CMK (cell line): ENCODE measurements around the gene TMPRSS6.

Source experiments
- DNase-seq: peaks from one replicate; pipeline ENCODE4 v3.0.0-alpha.2; 2010; ENCODE audit warnings: low read depth

TMPRSS6 gene

DNA sequence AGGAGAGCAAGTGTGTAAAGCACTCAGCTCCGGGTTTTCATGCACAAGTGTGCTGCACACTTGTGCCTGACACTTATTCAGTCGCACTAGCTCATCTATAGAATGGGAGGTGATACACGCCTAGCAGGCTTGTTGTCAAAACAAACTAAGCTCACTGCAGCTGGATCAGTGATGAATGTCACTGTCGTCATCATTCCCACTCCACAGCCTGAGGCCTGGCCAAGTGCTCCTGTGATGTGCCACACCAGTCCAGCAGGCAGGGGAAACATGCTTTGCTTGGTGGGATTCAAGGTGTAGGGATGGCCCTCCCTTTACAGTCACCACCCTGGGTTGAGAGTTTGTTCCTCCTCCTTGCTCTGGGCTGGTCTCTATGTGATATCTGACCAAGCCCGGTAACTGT, 83.2 kb downstream of the TMPRSS6 start:
- DNase-seq, result no peak

DNA sequence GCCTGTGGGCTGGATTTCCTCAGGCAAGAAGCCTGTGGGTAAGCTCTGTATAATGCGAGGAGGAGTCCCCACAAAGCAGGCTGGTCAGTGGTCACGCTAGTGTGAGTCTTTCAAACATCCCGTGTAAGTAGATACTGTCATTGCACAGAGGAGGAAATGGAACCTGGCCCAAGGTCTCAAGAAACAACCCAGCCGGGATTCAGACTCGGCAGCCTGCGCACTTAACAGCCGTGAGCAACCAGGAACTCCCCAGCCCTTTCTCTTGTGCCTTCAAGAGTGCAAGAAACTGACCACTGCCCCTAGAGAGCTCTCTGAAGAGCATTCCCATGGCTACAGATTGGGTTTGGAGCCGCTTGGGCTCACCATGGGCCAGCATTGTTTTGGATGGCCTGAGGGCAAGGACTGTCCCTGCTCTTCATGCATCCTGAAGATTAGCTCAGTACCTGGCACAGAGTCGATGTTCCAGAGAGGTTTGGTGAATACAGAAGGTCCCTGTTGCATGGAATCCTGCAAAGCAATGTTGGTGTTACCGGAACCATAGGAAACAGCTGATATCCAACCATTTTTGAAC, 83.9 kb downstream of the TMPRSS6 start:
- no peak for DNase-seq

DNA sequence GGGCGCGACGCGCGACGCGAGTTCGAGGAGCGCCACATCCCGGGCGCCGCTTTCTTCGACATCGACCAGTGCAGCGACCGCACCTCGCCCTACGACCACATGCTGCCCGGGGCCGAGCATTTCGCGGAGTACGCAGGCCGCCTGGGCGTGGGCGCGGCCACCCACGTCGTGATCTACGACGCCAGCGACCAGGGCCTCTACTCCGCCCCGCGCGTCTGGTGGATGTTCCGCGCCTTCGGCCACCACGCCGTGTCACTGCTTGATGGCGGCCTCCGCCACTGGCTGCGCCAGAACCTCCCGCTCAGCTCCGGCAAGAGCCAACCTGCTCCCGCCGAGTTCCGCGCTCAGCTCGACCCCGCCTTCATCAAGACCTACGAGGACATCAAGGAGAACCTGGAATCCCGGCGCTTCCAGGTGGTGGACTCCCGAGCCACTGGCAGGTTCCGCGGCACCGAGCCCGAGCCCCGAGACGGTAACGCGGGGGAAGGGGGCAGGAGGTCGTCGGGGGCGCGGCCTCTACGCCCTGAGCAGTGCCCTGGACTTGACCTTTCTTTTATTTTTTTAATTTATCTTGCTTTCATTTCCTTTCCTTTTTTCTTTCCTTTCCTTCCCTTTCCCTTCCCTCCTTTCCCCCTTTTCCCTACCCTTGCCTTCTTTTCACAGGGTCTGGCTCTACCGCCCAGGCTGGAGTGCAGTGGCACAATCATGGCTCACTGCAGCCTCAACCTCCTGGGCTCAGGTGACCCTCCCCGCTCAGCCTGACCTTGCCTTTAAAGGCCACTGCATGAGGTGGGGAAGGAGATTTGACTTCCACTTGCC, 85.0 kb downstream of the TMPRSS6 start:
- no peak for DNase-seq

DNA sequence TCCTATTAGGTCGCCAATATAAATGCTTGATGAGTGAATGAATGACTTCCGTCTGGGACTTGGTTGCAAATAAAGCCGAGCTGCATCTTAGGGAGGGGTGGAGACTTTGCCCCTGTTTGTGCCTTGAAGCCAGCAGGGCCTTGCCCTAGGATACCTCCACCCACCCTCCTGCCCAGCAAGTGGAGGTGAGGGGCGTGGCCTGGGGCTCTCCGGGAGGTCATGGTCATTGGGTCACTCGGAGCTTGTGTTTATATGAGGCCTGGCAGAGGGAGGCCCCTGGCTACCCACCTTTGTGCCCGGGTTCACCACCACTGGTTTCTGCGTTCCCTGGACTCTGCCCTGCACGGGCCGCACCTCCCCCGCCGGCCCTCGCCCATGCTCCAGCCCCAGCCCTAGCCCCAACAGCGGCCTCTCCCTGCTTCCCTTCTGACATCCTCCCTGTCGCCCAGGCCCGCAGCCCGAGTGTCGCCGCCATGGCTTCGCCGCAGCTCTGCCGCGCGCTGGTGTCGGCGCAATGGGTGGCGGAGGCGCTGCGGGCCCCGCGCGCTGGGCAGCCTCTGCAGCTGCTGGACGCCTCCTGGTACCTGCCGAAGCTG, 85.7 kb downstream of the TMPRSS6 start:
- no peak for DNase-seq

DNA sequence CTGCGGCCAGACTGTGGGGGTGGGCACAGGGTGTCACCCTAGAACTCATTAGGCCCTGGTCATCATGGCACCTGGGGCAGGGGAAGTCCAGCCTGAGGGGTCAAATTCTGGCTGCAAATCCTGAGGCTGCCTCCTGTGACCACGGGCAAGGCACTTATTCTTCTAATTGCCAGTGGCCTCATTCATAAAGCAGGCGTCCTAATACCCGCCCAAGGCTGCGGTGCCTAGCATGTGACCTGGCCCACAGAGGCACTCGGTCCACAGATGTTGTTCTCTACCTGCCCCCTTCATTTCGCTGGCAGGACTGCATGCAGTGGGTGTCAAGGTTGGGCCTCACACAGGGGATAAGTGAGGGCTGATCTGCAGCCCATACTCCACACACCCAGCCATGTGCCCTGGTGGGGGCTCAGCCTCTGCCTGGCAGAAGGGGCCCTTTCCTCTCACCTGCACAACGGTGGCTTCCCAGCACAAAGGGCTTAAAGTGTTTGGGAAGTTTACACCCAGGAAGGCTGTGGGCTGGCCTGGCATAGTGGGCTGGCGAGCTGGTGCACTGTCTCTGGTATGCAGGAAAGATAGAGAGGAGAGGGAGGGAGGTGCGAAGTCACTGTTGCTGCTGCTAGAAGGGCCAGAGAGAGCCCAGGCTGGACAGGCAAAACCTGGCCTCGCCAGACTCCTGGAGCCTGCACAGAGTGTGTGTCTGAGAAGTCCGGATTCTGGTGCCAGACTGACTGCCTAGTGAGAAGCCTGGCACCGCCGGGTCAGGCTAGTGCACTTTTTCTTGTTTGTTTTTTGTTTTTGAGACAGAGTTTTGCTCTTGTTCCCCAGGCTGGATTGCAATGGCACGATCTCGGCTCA, 86.8 kb downstream of the TMPRSS6 start:
- no peak for DNase-seq

DNA sequence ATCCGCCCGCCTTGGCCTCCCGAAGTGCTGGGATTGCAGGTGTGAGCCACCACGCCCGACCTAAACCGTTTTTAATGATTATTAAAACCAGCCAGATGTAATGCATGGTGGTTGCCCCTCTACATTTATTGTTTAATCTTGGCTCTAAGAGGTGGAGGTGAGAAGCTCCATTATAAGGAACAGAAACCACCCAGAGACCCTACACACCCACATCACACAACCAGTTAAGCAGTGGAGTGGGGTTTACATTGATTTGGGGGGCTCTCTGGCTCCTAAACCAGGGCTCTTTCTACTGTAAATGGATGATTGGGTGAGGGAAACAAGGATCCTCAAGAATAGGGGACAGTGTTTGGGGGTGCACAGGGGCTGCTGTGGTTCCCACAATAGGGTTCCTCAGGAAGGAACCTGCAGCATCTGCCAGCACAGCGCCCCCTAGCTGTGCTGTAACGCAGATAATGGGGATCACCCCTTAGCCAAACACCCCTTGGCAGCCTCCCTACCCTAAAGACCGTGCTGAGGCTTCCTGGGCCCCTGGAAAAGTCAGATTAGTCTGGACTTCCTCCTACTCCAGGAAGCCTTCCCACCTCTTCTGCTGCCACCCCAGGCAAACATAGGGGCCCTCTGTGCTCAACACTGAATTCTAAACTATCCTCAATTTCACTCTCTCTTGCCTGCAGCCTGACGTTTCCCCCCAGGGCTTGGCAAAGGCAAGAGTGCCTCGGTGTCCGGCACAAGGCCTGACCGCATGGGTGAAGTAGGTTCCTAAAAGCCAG, 87.6 kb downstream of the TMPRSS6 start:
- DNase-seq, result peak; percentile 65

DNA sequence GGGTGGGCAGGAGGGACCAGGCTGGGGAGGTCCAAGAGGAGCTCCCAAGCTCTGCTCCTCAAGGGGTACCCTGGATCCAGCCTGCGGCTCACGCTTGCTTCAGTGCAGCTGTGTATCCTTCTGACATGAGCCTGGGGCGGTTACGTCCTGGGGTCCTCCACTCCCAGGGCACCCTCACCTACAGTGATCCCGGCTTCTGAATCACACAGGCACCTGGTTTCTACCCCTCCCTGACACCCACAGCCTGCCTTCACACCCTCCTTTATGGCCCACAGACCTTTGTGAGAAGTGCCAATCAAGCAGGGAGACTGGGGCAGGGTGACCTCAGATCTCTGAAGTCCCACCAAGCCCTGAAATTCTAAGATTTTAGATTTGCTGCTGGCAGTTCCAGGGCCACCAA, 88.5 kb downstream of the TMPRSS6 start:
- no peak for DNase-seq

DNA sequence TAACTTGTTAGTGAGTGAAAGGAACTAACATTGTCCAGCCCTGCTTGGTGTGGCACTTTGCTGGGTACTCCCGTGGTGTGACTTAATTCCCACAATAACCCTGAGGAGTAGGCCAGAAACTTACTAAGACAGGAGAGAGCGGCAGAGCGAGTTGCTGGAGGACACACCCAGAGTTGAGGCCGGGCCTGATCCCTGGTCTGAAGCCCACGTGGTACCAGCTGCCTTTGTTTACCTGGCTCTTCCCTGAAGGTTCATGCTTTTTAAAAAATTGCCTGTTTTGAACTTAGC, 89.4 kb downstream of the TMPRSS6 start:
- DNase-seq, result no peak

DNA sequence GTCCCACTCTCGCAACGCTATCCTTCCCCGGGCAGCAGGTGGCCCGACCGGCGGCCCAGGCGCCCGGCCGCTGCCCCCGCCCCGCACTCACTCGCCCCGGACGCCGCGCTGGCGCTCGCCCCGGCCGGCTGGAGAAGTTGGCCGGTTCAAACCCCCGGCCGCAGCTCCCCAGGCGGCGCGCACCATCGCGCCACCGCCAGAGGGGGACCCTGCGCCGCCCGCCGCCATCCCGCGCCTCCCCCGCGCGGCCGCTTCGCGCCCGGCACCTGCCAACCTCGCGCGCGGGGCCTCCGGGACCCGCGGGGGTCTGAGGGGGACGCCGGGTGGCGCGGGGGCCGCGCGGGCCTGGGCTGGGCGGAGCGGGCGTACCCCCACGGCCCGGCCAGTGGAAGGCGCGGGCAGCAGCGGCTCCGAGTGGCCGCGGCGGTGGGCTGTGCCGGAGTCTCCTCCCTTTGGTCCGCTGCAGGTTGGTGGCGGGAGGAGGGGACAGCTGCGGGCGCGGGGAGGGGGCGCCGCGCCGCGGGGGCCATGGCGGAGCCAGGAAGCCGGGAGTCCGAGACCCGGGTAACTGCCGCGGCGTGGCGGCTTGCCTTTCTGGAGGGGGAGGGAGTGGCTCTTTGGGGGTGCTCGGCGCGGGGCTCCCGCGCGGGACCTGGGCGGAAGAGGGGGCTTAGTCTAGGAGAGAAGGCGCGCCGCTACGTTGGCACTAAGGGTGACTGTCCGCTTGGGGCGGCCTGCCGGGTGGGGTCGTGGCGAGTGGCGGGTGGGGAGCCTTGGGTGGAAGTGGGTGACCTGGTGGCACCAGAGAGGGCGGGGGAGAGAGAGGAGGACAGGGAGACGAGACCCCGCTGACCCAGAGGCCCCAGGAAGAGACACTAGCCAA, 90.0 kb downstream of the TMPRSS6 start, which contains the start of the genes MPST and TST:
Gene MPST, plus strand, starts transcription at position 434 of the 883 bp plus-strand sequence. Its CDS starts 95 bp downstream, at position 529.
Gene TST, minus strand, starts transcription at position 139 of the 883 bp plus-strand sequence. CDS start 715 bp downstream, outside the sequence.
- peak; percentile 87 for DNase-seq

DNA sequence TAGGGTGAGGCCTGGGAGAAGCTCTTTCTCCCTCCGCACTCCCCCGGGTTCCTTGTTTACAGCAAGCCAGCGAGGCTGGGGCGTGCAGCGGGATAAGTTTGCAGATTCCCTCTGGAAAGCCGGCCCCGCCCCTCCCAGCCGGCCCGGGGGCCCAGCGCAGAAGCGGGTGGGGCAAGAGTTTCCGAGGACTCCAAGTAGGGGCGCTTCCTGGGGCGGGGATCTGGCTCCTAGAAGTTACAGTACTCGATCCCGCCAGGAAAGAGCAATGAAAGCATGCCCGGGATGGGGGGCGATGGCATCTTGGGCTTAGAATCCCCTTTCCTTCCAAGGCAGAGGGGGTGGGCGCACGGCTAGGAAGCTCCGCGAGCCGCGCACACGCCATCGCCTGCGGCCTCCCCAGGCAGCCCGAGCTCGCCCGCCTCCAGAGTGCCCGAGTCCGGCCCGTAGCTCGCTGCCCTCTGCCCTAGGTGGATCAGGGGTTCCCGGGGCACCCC, 90.7 kb downstream of the TMPRSS6 start:
- no peak for DNase-seq

DNA sequence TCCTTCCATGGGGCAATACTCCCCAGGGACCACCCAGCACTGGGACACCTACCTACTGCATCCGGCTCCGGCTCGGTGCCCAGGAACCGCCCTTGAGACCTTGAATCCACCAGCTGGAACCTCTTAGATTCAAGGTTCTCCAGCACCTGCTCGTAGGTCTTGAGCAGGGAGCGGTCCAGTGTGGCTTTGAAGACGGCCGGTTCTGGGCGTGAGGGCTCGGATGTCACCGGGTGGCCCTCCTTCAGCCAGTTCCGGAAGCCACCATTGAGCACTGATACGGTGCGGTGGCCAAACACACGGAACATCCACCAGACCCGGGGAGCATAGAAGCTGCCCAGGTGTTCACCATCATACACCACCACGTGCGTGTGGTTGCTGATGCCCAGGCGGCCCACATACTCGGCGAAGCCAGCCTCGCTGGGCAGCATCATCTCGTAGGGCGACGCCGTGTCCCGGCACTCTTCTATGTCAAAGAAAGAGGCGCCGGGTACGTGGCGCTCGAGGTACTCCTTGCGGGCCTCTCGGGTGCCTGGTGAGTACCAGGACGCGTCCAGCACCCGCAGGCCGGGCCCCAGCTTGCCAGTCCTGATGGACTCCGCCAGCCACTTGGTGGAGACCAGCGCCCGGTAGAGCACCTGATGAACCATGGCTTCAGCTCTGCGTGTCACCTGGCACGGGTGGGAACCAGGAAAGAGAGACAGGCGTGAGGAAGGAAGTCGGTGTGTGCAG, 91.3 kb downstream of the TMPRSS6 start:
- no peak for DNase-seq

DNA sequence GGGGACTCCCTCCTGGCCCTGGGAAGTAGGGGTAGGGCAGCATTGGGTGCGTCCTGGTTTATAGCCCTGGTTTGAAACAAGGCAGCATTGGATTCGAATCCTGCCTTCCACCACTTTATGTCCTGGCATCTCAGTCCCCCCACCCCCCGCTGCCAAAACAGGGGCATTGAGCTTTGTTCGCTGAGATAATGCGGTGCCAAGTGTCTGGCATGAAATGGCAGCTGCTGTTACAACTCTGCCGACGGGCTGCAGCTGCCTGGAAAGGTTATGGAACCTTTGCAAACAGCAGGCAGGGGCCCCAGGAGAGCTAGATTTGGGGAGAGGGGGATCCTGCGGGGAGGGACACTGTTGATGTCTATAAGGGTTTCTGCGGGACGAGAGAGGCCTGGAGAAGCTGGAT, 92.2 kb downstream of the TMPRSS6 start:
- DNase-seq, result no peak

DNA sequence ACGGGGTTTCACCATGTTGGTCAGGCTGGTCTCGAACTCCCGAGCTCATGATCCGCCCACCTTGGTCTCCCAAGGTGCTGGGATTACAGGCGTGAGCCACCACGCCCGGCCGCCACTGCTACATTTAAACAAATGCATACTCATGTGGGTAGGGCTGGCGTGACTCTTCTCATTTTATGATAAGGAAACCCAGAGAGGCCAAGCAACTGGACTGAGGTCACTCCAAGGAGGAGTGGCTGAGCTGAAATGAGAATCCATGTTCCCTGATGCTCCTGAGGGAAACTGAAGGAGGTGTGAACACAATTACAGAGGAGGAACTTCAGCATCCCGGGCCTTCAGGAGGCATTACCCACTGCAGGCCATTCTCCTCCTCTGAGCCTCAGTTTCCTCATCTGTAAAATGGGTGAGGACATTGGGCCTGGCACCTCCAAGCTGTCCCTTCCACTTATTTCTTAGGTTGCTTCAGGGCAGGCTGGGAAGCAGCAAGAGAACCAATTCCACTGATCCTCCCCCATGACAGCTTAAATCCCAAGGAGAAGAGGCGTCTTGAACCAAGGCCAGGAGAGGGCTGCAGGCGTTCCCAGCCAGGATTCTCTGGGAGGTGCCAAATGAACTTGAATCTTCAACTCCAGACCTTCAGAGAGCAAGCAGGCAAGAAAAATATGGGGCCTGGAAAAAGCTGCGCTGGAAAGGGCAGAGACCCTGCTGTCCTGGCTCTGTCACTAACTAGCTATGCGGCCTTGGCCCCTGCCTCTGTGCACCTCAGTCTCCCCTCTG, 93.2 kb downstream of the TMPRSS6 start:
- no peak for DNase-seq

DNA sequence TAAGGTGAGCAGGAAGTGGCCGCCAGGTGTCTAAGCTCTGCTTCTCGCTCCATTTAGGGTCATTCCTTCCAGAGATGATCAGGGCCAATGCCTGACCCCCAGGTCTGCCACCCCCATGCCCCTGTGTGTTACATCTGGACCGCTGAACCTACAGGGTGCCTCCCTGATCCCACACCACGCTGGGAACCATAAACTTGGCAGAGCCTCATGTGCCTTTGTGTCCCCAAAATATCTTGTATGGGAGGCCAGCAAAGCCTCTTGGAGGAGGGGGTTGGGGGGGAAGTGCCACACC, 94.0 kb downstream of the TMPRSS6 start:
- no peak for DNase-seq
